Measurements from ENCODE around the gene FOXO3.

DNA sequence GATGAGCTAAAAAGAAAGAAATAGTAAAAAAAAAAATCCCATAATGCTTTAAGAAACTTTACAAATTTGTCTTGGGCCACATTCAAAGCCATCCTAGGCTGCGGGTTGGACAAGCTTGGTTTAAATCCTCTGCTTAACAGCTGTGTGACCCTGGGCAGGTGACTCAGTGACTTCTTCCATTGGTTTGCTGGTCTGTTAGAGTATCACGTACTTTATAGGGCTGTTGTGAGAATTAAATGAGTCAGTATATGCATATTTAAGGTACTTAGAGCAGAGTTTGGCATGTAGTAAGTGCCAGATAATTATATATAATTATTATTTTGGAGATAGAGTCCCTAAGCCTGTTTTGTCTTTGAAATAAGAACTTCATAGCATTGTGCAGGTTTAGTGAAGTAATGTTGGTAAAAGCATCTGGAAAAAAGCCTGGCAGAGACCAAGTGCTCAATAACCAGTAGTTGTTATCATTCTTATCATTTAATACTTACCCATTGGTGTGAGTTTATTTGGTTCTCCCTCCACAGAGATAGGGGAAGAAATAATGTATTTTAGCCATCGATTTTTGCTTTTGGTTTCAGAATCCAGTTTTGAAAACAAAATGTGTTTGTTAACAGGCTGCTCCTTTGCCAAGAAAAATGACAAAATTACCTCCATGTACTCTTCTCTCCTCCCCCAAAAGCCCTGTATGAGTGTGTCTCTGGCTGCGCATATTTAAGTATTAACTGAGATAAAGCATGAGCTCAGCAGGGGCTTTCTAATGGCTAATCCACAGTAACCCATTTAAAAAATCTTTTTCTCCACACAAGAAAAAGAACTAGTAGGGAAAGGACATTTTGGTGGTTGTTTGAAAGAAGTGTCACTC lies 67.2 kb downstream of the FOXO3 start:
- no peak for TF ChIP-seq POLR2A (IDR thresholded peaks at IDR 0.05; ENCODE audit: extremely low read depth, insufficient read length)
- TF ChIP-seq, protein P1, sequence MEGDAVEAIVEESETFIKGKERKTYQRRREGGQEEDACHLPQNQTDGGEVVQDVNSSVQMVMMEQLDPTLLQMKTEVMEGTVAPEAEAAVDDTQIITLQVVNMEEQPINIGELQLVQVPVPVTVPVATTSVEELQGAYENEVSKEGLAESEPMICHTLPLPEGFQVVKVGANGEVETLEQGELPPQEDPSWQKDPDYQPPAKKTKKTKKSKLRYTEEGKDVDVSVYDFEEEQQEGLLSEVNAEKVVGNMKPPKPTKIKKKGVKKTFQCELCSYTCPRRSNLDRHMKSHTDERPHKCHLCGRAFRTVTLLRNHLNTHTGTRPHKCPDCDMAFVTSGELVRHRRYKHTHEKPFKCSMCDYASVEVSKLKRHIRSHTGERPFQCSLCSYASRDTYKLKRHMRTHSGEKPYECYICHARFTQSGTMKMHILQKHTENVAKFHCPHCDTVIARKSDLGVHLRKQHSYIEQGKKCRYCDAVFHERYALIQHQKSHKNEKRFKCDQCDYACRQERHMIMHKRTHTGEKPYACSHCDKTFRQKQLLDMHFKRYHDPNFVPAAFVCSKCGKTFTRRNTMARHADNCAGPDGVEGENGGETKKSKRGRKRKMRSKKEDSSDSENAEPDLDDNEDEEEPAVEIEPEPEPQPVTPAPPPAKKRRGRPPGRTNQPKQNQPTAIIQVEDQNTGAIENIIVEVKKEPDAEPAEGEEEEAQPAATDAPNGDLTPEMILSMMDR (IDR thresholded peaks at IDR 0.05; ENCODE audit: low read depth, low read length), result no peak

All from NB4 (cell line).